Activated T-cell treated with anti-CD3 and anti-CD28 coated beads, Interleukin-2, amount 50 U/mL, for 48 hours (primary cell): ENCODE data around the gene SLC35F1.
"Not testable (repeated sequence)": the region's sequence is repeated elsewhere in the genome, so short reads cannot be mapped to it uniquely, and the experiment has no call there.

ENCODE experiments used
- DNase-seq, 2 experiments: peaks; one replicate each; pipeline ENCODE4 v3.0.0-alpha.2; 2020

The SLC35F1 gene

DNA sequence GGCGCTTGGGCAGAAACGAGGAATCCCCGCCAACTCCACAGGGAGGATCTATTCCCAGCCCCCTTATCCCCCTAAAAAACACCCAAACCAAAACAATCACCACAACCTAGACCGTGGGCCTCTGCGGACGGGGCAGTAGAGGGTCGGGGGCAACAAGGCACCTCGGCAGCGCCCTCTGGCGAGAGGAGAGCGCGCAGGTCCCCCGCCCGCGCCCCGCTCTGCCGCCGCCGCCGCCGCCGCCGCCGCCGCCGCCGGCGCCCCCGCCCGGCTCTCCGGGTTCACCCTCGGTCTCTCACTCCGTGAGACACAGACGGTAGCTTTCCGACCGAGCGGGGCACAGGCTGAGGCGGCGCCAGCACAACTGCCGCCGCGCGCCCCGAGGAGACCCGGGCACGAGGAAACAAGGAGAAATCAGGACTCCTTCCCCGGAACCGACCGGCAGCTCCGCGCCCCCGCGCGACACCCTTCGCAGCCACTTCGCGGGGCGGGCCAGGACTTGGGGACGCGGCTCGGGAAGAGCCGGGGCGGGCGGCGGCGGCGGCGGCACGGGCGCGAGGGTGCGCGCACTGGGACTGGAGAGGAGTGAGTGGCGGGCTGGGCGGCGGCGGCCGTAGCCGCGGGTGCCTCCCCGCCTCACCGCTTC lies at the start of gene SLC35F1:
SLC35F1 (plus strand) TSS at position 307 of the 643 bp plus-strand sequence.
- DNase-seq, result peak; percentile 54 to 67

- not testable (repeated sequence) for DNase-seq
Observed at GRCh38 chr6:117858601-117859000, 48.5 kb upstream of the SLC35F1 start.

- no peak for DNase-seq
Observed at GRCh38 chr6:117861545-117861944, 45.5 kb upstream of the SLC35F1 start.

- DNase-seq, result no peak
Observed at GRCh38 chr6:117866561-117866960, 40.5 kb upstream of the SLC35F1 start.

GRCh38 chr6:117870486-117871242 lies 36.4 kb upstream of the SLC35F1 start:
- no peak for DNase-seq

- no peak for DNase-seq
Observed at GRCh38 chr6:117880824-117881223, 26.2 kb upstream of the SLC35F1 start.

DNA sequence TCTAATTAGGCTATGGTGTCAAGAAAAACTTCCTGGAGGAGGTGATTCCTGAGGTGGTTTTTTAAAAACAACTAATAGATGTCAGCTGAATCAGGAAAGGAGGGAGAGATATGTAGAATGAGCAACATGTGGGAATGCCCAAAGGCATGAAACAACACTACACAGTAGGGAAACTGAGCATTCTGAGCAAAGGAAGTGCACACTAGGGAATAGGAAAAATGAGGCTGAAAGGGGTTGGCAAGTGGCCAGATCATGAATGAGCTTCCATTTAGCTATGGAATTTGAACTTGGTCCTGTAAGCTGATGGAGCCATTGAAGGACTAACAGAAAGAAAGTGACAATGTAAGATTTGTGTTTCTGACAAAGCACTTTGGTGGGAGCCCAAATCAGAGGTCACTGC lies 16.9 kb upstream of the SLC35F1 start:
- DNase-seq, result no peak

DNA sequence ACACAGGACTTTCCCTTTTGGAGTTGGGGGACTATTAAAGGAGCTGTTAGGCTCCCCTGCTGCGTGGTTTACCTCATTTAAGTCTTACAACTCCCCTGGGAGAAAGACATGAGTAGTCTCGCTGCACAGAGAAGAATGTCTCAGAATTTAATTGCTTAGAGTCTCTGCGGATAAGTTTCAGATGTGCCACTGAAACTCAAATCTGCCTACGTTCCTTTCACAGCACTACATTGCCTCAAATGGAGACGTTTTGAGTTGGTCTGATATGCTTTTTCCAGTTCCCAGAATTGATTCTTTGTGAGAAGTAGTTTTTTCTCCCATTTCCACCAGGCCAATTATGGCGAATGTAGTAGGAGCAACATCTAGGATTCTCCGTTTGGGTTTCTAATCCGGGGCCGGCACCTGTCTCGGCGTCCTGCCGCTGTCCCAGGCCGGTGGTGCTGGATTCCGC lies 532 bp upstream of the SLC35F1 start:
- DNase-seq, result no peak

GRCh38 chr6:117907601-117908245 lies 659 bp downstream of the SLC35F1 start:
- DNase-seq, result peak in 1 of 2 experiments; percentile 17

DNA sequence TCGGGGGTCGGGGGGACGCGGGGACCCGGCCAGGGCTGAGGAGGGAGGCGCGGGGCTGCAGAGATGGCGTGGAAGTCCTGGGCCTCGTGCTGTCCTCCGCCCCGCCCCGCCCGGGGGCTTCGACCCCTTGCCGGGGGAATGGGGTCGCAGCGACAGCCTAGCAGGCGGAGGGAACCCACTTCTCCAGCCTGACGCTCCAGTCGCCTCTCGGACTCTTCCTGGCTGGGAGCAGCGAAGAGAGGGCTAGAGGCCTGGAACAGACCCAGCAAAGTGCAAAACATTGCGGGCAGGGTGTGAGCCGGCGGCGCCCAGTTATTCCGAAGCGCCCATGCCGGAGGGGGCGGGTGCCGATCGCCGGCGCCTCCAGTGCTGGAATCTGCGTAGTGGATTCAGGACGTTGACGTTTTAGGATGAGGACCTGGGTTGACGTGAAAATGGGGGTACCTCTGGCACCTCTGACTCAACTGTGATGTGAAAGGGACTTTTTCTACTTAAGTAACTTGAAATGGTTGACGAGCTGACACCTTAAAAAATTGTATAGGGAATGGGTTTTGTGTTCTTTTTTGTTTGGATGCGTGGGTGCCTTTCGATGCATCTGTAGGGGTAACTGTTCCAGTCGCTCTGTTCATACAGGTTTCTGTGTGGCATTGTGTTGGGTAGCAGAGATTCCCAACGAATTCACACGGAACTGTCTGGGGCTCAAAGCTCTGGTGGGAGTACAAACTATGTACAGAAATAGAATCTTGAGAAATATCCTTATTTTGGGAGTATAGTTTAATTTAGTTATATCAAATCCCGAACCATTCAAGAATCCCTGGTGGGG lies 1.4 kb downstream of the SLC35F1 start:
- peak in 1 of 2 experiments; percentile 20 for DNase-seq

- no peak for DNase-seq
Observed at GRCh38 chr6:117909638-117910037, 2.6 kb downstream of the SLC35F1 start.

DNA sequence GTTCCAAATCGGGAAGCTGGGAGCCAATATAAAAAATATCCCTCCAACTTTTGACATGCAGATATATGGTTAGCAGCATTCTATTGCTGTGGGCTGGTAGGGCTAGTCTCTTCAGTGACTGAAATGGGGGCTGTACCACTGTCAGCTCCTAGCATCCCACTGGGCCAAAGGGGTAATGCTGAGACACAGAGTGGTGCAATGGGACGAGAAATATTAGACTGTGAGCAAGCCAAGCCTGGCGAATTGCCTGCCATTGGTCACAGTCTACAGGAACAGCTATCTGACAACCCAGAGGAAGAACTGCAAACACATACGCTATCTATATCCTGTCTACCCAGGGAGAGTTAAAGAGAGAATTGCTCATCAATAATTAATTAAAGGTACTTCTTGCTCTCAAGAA lies 3.5 kb downstream of the SLC35F1 start:
- DNase-seq, result no peak

- DNase-seq, result no peak
Observed at GRCh38 chr6:117911150-117911549, 4.1 kb downstream of the SLC35F1 start.

- DNase-seq, result no peak
Observed at GRCh38 chr6:117911660-117912059, 4.6 kb downstream of the SLC35F1 start.

DNA sequence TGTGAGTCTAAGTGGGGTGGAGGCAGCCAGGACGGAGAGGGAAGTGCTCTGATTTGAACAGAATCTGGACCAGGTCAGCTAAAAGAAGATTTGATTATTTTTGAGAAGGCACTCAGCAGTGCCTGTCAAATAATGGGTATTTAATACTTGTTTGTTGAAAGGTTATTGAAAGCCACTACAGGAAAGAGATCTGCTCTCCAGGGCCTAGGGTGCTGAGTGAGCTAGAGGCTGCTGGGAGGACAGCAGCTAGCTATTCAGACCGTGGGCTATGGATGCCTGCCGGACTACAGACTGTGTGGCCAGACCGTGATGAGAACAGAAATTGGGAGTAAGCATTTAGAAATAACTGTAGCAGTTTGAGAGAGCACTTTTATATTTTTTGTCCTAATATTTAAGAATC lies 8.8 kb downstream of the SLC35F1 start:
- no peak for DNase-seq

- no peak for DNase-seq
Observed at GRCh38 chr6:117916483-117916882, 9.4 kb downstream of the SLC35F1 start.

- no peak for DNase-seq
Observed at GRCh38 chr6:117917176-117917575, 10.1 kb downstream of the SLC35F1 start.

DNA sequence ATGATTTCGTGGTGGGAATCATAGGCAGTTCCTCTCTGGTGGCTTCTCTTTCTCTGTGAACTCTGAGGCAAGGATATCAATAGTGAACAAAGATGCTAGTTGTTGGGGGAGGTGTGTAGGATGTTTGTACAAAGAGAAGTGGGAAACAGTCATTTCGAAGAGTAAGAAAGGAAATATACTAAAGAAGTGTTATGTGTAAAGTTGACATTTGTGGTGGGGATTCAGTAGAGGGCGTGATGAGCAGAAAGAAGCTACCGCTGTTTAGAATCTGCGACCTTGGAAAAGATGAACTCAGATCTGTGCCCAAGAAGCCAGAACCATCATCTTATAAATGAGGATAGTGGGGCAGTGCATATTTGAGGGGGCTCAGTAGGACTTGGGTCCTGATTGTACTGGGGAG lies 11.4 kb downstream of the SLC35F1 start:
- DNase-seq, result no peak

DNA sequence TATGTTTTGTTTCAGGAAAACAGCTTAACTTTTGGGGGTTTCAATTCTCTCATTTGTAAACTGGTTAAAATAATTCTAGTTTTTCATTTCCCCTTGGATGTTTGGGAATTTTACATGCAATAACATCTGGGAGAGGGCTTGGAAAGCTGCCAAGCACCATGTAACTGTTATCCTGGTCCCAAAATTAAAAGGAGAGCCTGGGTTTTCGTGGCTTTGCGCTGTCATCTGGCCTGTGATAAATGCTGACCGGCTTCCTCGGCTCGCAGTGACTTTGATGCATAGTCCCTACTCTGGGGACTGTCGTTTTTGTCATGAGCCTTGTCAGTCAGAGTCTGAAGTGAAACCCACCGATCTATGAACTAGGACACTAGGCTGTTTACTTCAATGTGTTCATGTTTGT lies 12.2 kb downstream of the SLC35F1 start:
- no peak for DNase-seq

DNA sequence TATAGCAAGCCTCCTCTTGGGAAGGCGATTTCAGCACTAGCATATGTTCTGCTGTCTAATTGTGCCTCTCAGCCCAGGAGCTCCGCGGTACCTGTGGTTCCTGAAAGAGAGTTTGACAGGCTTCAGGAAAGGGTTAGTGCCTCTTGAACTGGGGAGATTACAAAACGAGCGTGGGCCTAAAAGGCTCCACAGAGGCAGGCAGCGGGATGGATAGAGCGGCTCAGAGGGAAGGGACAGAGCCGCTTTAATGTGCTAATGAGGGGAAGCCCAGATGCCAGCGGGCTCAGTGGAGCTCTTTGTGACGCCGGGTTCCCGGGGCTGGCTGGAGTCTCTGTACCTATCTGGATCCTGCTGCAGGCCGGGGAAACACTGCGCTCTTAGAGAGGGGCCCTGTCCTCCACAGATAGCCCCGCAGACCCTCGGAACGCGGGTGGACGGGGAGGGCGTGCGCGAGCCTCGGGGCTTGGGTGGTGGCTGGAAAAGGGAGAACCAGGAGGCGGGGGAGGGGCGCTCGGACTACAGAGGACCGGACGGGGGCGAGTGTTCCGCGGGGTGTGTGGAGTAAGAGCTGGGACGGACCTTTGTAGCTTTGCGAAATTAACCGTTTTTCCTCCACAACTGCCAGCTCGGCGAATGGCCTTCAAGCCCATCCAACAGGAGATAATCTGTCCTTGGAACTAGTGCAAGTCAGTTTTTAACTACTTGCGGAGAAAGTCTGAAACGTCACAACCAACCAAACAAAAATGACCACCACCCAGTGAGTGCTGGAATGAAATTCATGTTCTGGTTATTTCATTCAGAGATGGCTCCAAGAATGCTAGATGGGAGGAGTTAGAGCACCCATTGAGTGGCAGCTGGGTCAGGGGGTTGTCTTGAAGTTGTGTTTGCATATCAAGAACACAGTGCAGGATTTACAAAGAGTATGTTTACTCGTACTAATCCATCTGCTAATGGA lies 13.0 kb downstream of the SLC35F1 start:
- DNase-seq, result no peak

DNA sequence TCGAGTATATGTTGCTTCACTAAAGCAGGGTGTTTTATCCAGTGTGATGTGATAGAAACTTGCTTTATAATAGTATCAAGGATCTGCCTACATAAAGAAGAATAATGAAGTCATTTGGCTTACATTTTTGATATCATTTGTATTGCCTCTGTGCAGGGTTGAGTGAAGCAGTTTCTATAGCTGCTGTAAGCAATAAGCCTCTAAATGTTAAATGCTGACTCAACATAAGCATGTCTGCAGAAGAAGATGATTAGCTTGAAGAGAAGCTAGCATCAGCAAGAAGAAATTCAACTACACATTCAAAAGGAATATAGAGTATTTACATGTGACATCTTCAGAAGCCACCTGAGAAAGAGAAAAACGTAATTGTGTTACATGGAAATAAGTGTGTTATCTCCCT lies 17.6 kb downstream of the SLC35F1 start:
- DNase-seq, result no peak

- no peak for DNase-seq
Observed at GRCh38 chr6:117927866-117928265, 20.8 kb downstream of the SLC35F1 start.
